CD4-positive, CD25-positive, alpha-beta regulatory T cell (primary cell): Measurements from ENCODE around the gene SSX2IP. TPM values are rescaled to one million over a fixed set of nuclear protein-coding genes. Genes with fewer than 3 reads are reported as not detected.

Experiments
- ATAC-seq, 2 donors: fragments of 150-1000 bp; cut with Tn5 transposase; one replicate each; pipeline ENCODE4 v1.10.0; 2021; ENCODE audit warnings: low read depth in 2 of 2, moderate number of reproducible peaks in 2 of 2, moderate library complexity in 1 of 2
- DNase-seq, 3 donors: peaks; one replicate each; pipeline versions ENCODE4 v3.0.0 to v3.0.0-alpha.2; 2012 to 2022; ENCODE audit warnings: mixed read lengths in 1 of 3
- H3K27ac ChIP-seq: one replicate; pipeline ENCODE4 v1.7.0; 2013; ENCODE audit warnings: mild to moderate bottlenecking, low read length; ENCODE audit not compliant: insufficient read depth, poor library complexity, severe bottlenecking
- H3K27me3 ChIP-seq: one replicate; pipeline ENCODE4 v1.7.0; 2013; ENCODE audit warnings: low read length; ENCODE audit not compliant: control insufficient read depth, insufficient read depth
- H3K36me3 ChIP-seq: one replicate; pipeline ENCODE4 v1.7.0; 2013; ENCODE audit warnings: mild to moderate bottlenecking, low read length, moderate library complexity; ENCODE audit not compliant: control insufficient read depth, insufficient read depth
- H3K4me1 ChIP-seq: 2 replicates; pipeline ENCODE4 v1.7.0; 2013; ENCODE audit warnings: mild to moderate bottlenecking, low read length; ENCODE audit not compliant: insufficient read depth, control insufficient read depth, poor library complexity, severe bottlenecking
- H3K4me3 ChIP-seq: one replicate; pipeline ENCODE4 v1.7.0; 2013; ENCODE audit warnings: low read depth, mild to moderate bottlenecking, low read length, moderate library complexity
- H3K9me3 ChIP-seq, 2 experiments: 1 replicate in 1 of 2; 2 replicates in 1 of 2; pipeline ENCODE4 v1.7.0; 2013; ENCODE audit warnings: low read length in 2 of 2, mild to moderate bottlenecking in 1 of 2, moderate library complexity in 1 of 2; ENCODE audit not compliant: control insufficient read depth in 2 of 2
- H3K27ac Mint-ChIP-seq, 3 donors: one replicate each; pipeline ENCODE4 v1.8.0; 2020 to 2022; ENCODE audit warnings: mild to moderate bottlenecking in 3 of 3, mixed read lengths in 3 of 3, moderate library complexity in 2 of 3
- H3K27me3 Mint-ChIP-seq: one replicate; pipeline ENCODE4 v1.8.0; 2022; ENCODE audit warnings: mild to moderate bottlenecking, mixed read lengths
- H3K36me3 Mint-ChIP-seq: one replicate; pipeline ENCODE4 v1.8.0; 2020; ENCODE audit warnings: mixed read lengths
- H3K4me1 Mint-ChIP-seq, 4 donors: one replicate each; pipeline ENCODE4 v1.8.0; 2020 to 2022; ENCODE audit warnings: mixed read lengths in 4 of 4, mild to moderate bottlenecking in 1 of 4
- H3K4me3 Mint-ChIP-seq, 4 donors: one replicate each; pipeline ENCODE4 v1.8.0; 2020 to 2022; ENCODE audit warnings: mild to moderate bottlenecking in 4 of 4, mixed read lengths in 4 of 4, moderate library complexity in 3 of 4
- H3K9me3 Mint-ChIP-seq, 7 donors: one replicate each; pipeline ENCODE4 v1.8.0; 2020 to 2022; ENCODE audit warnings: mixed read lengths in 7 of 7, mild to moderate bottlenecking in 3 of 7, moderate library complexity in 2 of 7
- polyA plus RNA-seq, 4 donors: library from polyadenylated mRNA; unstranded; fragments of 300-500 nt; fragmentation: Illumina TruSeq; gene quantifications; one replicate each; pipeline ENCODE4 v1.2.3, GENCODE V29; 2021
- total RNA-seq: library from RNA; stranded (reverse); gene quantifications from one replicate; pipeline ENCODE4 v1.2.3, GENCODE V29; 2022

SSX2IP gene
- total and polyA plus RNA-seq, 5 donors from 2014 or later, result 1.5 to 9.3 (median 2.9) TPM

DNA sequence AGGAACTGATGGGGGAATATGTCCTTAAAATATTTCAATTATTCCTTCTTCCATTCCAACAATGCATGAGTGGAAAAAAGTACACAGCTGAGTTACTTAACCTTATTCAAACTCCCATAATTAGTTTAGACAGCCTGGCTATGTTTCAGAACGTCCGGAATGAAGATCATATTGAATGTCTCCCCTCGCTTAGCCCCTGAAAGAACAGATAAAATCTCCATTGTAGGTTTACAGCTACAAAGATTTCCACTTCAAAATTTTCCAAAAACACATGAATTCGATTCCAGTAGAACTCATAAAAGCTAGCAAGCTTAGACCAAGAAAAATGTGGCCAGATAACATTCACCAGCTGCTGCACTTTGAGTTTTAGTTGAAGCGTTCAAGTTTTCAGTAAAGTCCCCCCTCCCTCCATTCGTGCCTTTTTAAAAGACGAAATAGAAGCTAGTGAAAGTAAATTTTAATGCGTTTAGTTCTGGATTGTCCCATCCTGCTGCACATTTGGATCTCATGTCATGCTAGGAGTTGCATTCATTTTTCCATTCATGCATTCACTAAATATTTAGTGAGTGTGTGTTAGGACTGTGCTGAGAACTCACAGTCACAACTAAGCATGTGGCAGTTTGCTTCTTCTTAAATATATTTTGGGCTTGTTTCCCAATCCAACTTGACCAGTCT lies 29.4 kb upstream of the SSX2IP start:
- Mint-ChIP-seq H3K9me3 (peaks cover 0 to 3% (median 0%) of the 10 kb centered on the region in 7 donors), H3K36me3 (no peaks in the 10 kb centered on the region), H3K27me3 (peaks cover 38% of the 10 kb centered on the region), H3K27ac (no peak overlapping the region), H3K4me1 (no peaks in the 10 kb centered on the region), H3K4me3 (no peak overlapping the region)
- Histone ChIP-seq H3K27ac (no peak overlapping the region), H3K4me3 (no peak overlapping the region), H3K4me1 (no peaks in the 10 kb centered on the region), H3K9me3 (no peaks in the 10 kb centered on the region), H3K36me3 (no peaks in the 10 kb centered on the region), H3K27me3 (peaks cover 3% of the 10 kb centered on the region)
- ATAC-seq (no peak), DNase-seq (no peak)

GRCh38 chr1:84715342-84716019 lies 25.2 kb upstream of the SSX2IP start:
- H3K4me1 ChIP-seq, result no peaks in the 10 kb centered on the region
- Mint-ChIP-seq H3K36me3 (no peaks in the 10 kb centered on the region), H3K4me3 (no peak overlapping the region), H3K27ac (no peak overlapping the region), H3K9me3 (peaks cover 0 to 3% (median 0%) of the 10 kb centered on the region in 7 donors), H3K27me3 (peaks cover 27% of the 10 kb centered on the region), H3K4me1 (no peaks in the 10 kb centered on the region)
- peak in 1 of 2 donors; percentile 31 for ATAC-seq
- no peaks in the 10 kb centered on the region for H3K9me3 ChIP-seq
- no peak for DNase-seq
- no peak overlapping the region for H3K4me3 ChIP-seq
- H3K27ac ChIP-seq, result no peak overlapping the region
- H3K27me3 ChIP-seq, result no peaks in the 10 kb centered on the region
- no peaks in the 10 kb centered on the region for H3K36me3 ChIP-seq

- no peaks in the 10 kb centered on the region for H3K4me1 ChIP-seq
- H3K27ac ChIP-seq, result no peak overlapping the region
These were observed 22.1 kb upstream of the SSX2IP start for GRCh38 chr1:84712276-84712874.

DNA sequence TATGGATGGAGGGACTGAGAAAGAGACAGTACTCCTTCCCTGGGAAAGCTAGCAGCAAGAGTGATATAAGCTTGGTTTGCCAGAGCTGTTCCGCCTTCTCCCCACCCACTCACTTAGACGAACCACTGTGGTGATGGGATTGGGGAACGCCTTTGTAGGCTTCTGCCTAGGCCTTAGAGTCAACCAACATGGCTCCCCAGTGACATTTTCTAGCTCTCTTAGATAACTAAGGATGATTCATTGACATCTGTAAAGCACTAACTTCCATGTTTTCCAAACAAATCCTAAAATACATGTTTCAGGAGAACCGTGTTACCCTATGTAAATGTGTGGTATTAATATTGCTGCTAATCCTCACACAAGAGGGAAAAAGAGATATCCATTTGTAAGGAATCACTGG lies 21.6 kb upstream of the SSX2IP start:
- Histone ChIP-seq H3K4me1 (no peaks in the 10 kb centered on the region), H3K27ac (no peak overlapping the region), H3K4me3 (no peak overlapping the region), H3K36me3 (no peaks in the 10 kb centered on the region), H3K27me3 (peaks cover 5% of the 10 kb centered on the region), H3K9me3 (no peaks in the 10 kb centered on the region)
- DNase-seq (no peak), ATAC-seq (no peak)
- H3K9me3 Mint-ChIP-seq, result peaks cover 0 to 3% (median 0%) of the 10 kb centered on the region in 7 donors
- H3K27me3 Mint-ChIP-seq, result peaks cover 22% of the 10 kb centered on the region
- no peaks in the 10 kb centered on the region for H3K4me1 Mint-ChIP-seq
- no peak overlapping the region for H3K4me3 Mint-ChIP-seq
- H3K27ac Mint-ChIP-seq, result no peak overlapping the region
- H3K36me3 Mint-ChIP-seq, result no peaks in the 10 kb centered on the region

More at GRCh38 chr1:84712276-84712874, 22.1 kb upstream of the SSX2IP start:
- DNase-seq (no peak), ATAC-seq (no peak)
- H3K27me3 Mint-ChIP-seq, result peaks cover 23% of the 10 kb centered on the region
- Histone ChIP-seq H3K27me3 (peaks cover under 1% of the 10 kb centered on the region), H3K36me3 (no peaks in the 10 kb centered on the region), H3K4me3 (no peak overlapping the region), H3K9me3 (no peaks in the 10 kb centered on the region)
- peaks cover 0 to 3% (median 0%) of the 10 kb centered on the region in 7 donors for H3K9me3 Mint-ChIP-seq
- no peaks in the 10 kb centered on the region for H3K36me3 Mint-ChIP-seq
- no peak overlapping the region for H3K4me3 Mint-ChIP-seq
- H3K4me1 Mint-ChIP-seq, result no peaks in the 10 kb centered on the region
- no peak overlapping the region for H3K27ac Mint-ChIP-seq

GRCh38 chr1:84711121-84711520 lies 20.9 kb upstream of the SSX2IP start:
- Histone ChIP-seq H3K27me3 (peaks cover 12% of the 10 kb centered on the region), H3K36me3 (no peaks in the 10 kb centered on the region), H3K27ac (no peak overlapping the region), H3K4me3 (no peak overlapping the region), H3K4me1 (no peaks in the 10 kb centered on the region), H3K9me3 (no peaks in the 10 kb centered on the region)
- H3K4me1 Mint-ChIP-seq, result no peaks in the 10 kb centered on the region
- ATAC-seq (no peak), DNase-seq (no peak)
- peaks cover 14% of the 10 kb centered on the region for H3K27me3 Mint-ChIP-seq
- no peak overlapping the region for H3K4me3 Mint-ChIP-seq
- H3K27ac Mint-ChIP-seq, result no peak overlapping the region
- H3K9me3 Mint-ChIP-seq, result peaks cover 0 to 1% (median 0%) of the 10 kb centered on the region in 7 donors
- no peaks in the 10 kb centered on the region for H3K36me3 Mint-ChIP-seq

- Histone ChIP-seq H3K4me1 (no peaks in the 10 kb centered on the region), H3K36me3 (no peaks in the 10 kb centered on the region), H3K9me3 (no peaks in the 10 kb centered on the region), H3K4me3 (no peak overlapping the region), H3K27me3 (peaks cover 23% of the 10 kb centered on the region), H3K27ac (no peak overlapping the region)
- Mint-ChIP-seq H3K9me3 (peaks cover 0 to 1% (median 0%) of the 10 kb centered on the region in 7 donors), H3K36me3 (no peaks in the 10 kb centered on the region), H3K4me1 (no peaks in the 10 kb centered on the region), H3K4me3 (no peak overlapping the region), H3K27me3 (peaks cover 4% of the 10 kb centered on the region), H3K27ac (no peak overlapping the region)
- DNase-seq (no peak), ATAC-seq (no peak)
These were observed 18.9 kb upstream of the SSX2IP start for GRCh38 chr1:84709131-84709530.

- Mint-ChIP-seq H3K9me3 (peaks cover 0 to 1% (median 0%) of the 10 kb centered on the region in 7 donors), H3K4me1 (no peaks in the 10 kb centered on the region), H3K4me3 (no peak overlapping the region), H3K27ac (no peak overlapping the region), H3K36me3 (no peaks in the 10 kb centered on the region), H3K27me3 (peaks cover 4% of the 10 kb centered on the region)
- DNase-seq (no peak), ATAC-seq (no peak)
- Histone ChIP-seq H3K27me3 (peaks cover 31% of the 10 kb centered on the region), H3K4me1 (no peaks in the 10 kb centered on the region), H3K9me3 (no peaks in the 10 kb centered on the region), H3K27ac (no peak overlapping the region), H3K4me3 (no peak overlapping the region), H3K36me3 (no peaks in the 10 kb centered on the region)
These were observed 17.8 kb upstream of the SSX2IP start for GRCh38 chr1:84708031-84708430.
